Measurements from ENCODE around the gene SNCAIP. TPM values are rescaled to one million over a fixed set of nuclear protein-coding genes. Genes with fewer than 3 reads are reported as not detected.
"Not testable (repeated sequence)": the region's sequence is repeated elsewhere in the genome, so short reads cannot be mapped to it uniquely, and the experiment has no call there.

The SNCAIP gene
- total and polyA plus RNA-seq, 4 donors = 3.6 to 14.7 (median 9.0) TPM

GRCh38 chr5:122341087-122341486, 29.1 kb downstream of the SNCAIP start:
- ATAC-seq (ENCODE audit: low FRiP score) (no peak), DNase-seq (no peak)
- Histone ChIP-seq H3K36me3 (ENCODE audit: control insufficient read depth in 1 of 2, insufficient read depth in 2 of 2, low read length in 1 of 2) (no peaks in the 10 kb centered on the region), H3K27me3 (ENCODE audit: control insufficient read depth in 1 of 2, insufficient read depth in 2 of 2, low read length in 1 of 2) (no peaks in the 10 kb centered on the region), H3K4me3 (ENCODE audit: low read length in 2 of 2) (no peak overlapping the region), H3K9me3 (ENCODE audit: control insufficient read depth, low read length) (no peaks in the 10 kb centered on the region), H3K27ac (ENCODE audit: low read depth in 1 of 2, low read length in 2 of 2) (no peak overlapping the region), H3K4me1 (ENCODE audit: control insufficient read depth in 1 of 2, insufficient read depth in 2 of 2, low read length in 2 of 2) (peaks cover 0 to 5% of the 10 kb centered on the region in 2 donors)
- 78 to 92% methylated on average over 3 of the region's 3 CpGs for WGBS, 2 donors
- intact Hi-C loops (cut with DNase I) = no loop called here

- ATAC-seq (ENCODE audit: low FRiP score) = no peak
- no peaks in the 10 kb centered on the region for H3K9me3 ChIP-seq (ENCODE audit: control insufficient read depth, low read length)
- intact Hi-C loops (cut with DNase I) = no loop called here
- H3K36me3 ChIP-seq (ENCODE audit: control insufficient read depth in 1 of 2, insufficient read depth in 2 of 2, low read length in 1 of 2) = no peaks in the 10 kb centered on the region
- WGBS, 2 donors = 82 to 85% methylated on average over 4 of the region's 4 CpGs
- H3K27ac ChIP-seq (ENCODE audit: low read depth in 1 of 2, low read length in 2 of 2) = no peak overlapping the region
- H3K27me3 ChIP-seq (ENCODE audit: control insufficient read depth in 1 of 2, insufficient read depth in 2 of 2, low read length in 1 of 2) = no peaks in the 10 kb centered on the region
- peaks cover 0 to 5% of the 10 kb centered on the region in 2 donors for H3K4me1 ChIP-seq (ENCODE audit: control insufficient read depth in 1 of 2, insufficient read depth in 2 of 2, low read length in 2 of 2)
- no peak overlapping the region for H3K4me3 ChIP-seq (ENCODE audit: low read length in 2 of 2)
- no peak for DNase-seq
These were observed 30.2 kb downstream of the SNCAIP start for GRCh38 chr5:122342256-122342655.

GRCh38 chr5:122346897-122347581, 35.0 kb downstream of the SNCAIP start:
- Histone ChIP-seq H3K4me3 (ENCODE audit: low read length in 2 of 2) (no peak overlapping the region), H3K36me3 (ENCODE audit: control insufficient read depth in 1 of 2, insufficient read depth in 2 of 2, low read length in 1 of 2) (no peaks in the 10 kb centered on the region), H3K27me3 (ENCODE audit: control insufficient read depth in 1 of 2, insufficient read depth in 2 of 2, low read length in 1 of 2) (no peaks in the 10 kb centered on the region), H3K9me3 (ENCODE audit: control insufficient read depth, low read length) (no peaks in the 10 kb centered on the region), H3K27ac (ENCODE audit: low read depth in 1 of 2, low read length in 2 of 2) (no peak overlapping the region), H3K4me1 (ENCODE audit: control insufficient read depth in 1 of 2, insufficient read depth in 2 of 2, low read length in 2 of 2) (peaks cover 0 to 5% of the 10 kb centered on the region in 2 donors)
- 79 to 83% methylated on average over 3 of the region's 3 CpGs for WGBS, 2 donors
- DNase-seq (no peak), ATAC-seq (ENCODE audit: low FRiP score) (no peak)
- intact Hi-C loops (cut with DNase I) = no loop called here

GRCh38 chr5:122350496-122350895, 38.5 kb downstream of the SNCAIP start:
- peaks cover 0 to under 1% of the 10 kb centered on the region in 2 donors for H3K36me3 ChIP-seq (ENCODE audit: control insufficient read depth in 1 of 2, insufficient read depth in 2 of 2, low read length in 1 of 2)
- DNase-seq (no peak), ATAC-seq (ENCODE audit: low FRiP score) (no peak)
- H3K27ac ChIP-seq (ENCODE audit: low read depth in 1 of 2, low read length in 2 of 2) = no peak overlapping the region
- no peaks in the 10 kb centered on the region for H3K27me3 ChIP-seq (ENCODE audit: control insufficient read depth in 1 of 2, insufficient read depth in 2 of 2, low read length in 1 of 2)
- no peaks in the 10 kb centered on the region for H3K4me1 ChIP-seq (ENCODE audit: control insufficient read depth in 1 of 2, insufficient read depth in 2 of 2, low read length in 2 of 2)
- no peaks in the 10 kb centered on the region for H3K9me3 ChIP-seq (ENCODE audit: control insufficient read depth, low read length)
- intact Hi-C loops (cut with DNase I) = no loop called here
- WGBS, 2 donors = 70 to 86% methylated on average over 3 of the region's 3 CpGs
- no peak overlapping the region for H3K4me3 ChIP-seq (ENCODE audit: low read length in 2 of 2)

GRCh38 chr5:122351416-122352157, 39.5 kb downstream of the SNCAIP start:
- H3K4me1 ChIP-seq (ENCODE audit: control insufficient read depth in 1 of 2, insufficient read depth in 2 of 2, low read length in 2 of 2) = no peaks in the 10 kb centered on the region
- H3K4me3 ChIP-seq (ENCODE audit: low read length in 2 of 2) = no peak overlapping the region
- H3K27me3 ChIP-seq (ENCODE audit: control insufficient read depth in 1 of 2, insufficient read depth in 2 of 2, low read length in 1 of 2) = no peaks in the 10 kb centered on the region
- 88 to 90% methylated on average over 4 of the region's 4 CpGs for WGBS, 2 donors
- no peak for ATAC-seq (ENCODE audit: low FRiP score)
- H3K9me3 ChIP-seq (ENCODE audit: control insufficient read depth, low read length) = no peaks in the 10 kb centered on the region
- H3K27ac ChIP-seq (ENCODE audit: low read depth in 1 of 2, low read length in 2 of 2) = no peak overlapping the region
- intact Hi-C loops (cut with DNase I) = no loop called here
- peaks cover 0 to 3% of the 10 kb centered on the region in 2 donors for H3K36me3 ChIP-seq (ENCODE audit: control insufficient read depth in 1 of 2, insufficient read depth in 2 of 2, low read length in 1 of 2)
- DNase-seq = no peak

- no peak overlapping the region for H3K4me3 ChIP-seq (ENCODE audit: low read length in 2 of 2)
- no peak for DNase-seq
- no peak overlapping the region for H3K27ac ChIP-seq (ENCODE audit: low read depth in 1 of 2, low read length in 2 of 2)
- intact Hi-C loops (cut with DNase I) = no loop called here
- no peaks in the 10 kb centered on the region for H3K27me3 ChIP-seq (ENCODE audit: control insufficient read depth in 1 of 2, insufficient read depth in 2 of 2, low read length in 1 of 2)
- peaks cover 0 to 3% of the 10 kb centered on the region in 2 donors for H3K36me3 ChIP-seq (ENCODE audit: control insufficient read depth in 1 of 2, insufficient read depth in 2 of 2, low read length in 1 of 2)
- no peaks in the 10 kb centered on the region for H3K9me3 ChIP-seq (ENCODE audit: control insufficient read depth, low read length)
- no peaks in the 10 kb centered on the region for H3K4me1 ChIP-seq (ENCODE audit: control insufficient read depth in 1 of 2, insufficient read depth in 2 of 2, low read length in 2 of 2)
- ATAC-seq (ENCODE audit: low FRiP score) = no peak
These were observed 40.3 kb downstream of the SNCAIP start for GRCh38 chr5:122352331-122352730.

- intact Hi-C loops (cut with DNase I); ATAC-seq (ENCODE audit: low FRiP score); H3K9me3 ChIP-seq (ENCODE audit: control insufficient read depth, low read length); H3K27me3 ChIP-seq (ENCODE audit: control insufficient read depth in 1 of 2, insufficient read depth in 2 of 2, low read length in 1 of 2); H3K36me3 ChIP-seq (ENCODE audit: control insufficient read depth in 1 of 2, insufficient read depth in 2 of 2, low read length in 1 of 2); H3K4me3 ChIP-seq (ENCODE audit: low read length in 2 of 2); H3K4me1 ChIP-seq (ENCODE audit: control insufficient read depth in 1 of 2, insufficient read depth in 2 of 2, low read length in 2 of 2); H3K27ac ChIP-seq (ENCODE audit: low read depth in 1 of 2, low read length in 2 of 2); DNase-seq: not testable (repeated sequence)
- 97 to 100% methylated on average over 3 of the region's 3 CpGs for WGBS, 2 donors
These were observed 41.3 kb downstream of the SNCAIP start for GRCh38 chr5:122353361-122353760.

GRCh38 chr5:122354293-122354692, 42.3 kb downstream of the SNCAIP start:
- no peak overlapping the region for H3K27ac ChIP-seq (ENCODE audit: low read depth in 1 of 2, low read length in 2 of 2)
- 32 to 46% methylated on average over 3 of the region's 3 CpGs for WGBS, 2 donors
- intact Hi-C loops (cut with DNase I) = no loop called here
- no peaks in the 10 kb centered on the region for H3K27me3 ChIP-seq (ENCODE audit: control insufficient read depth in 1 of 2, insufficient read depth in 2 of 2, low read length in 1 of 2)
- H3K36me3 ChIP-seq (ENCODE audit: control insufficient read depth in 1 of 2, insufficient read depth in 2 of 2, low read length in 1 of 2) = peaks cover 0 to 3% of the 10 kb centered on the region in 2 donors
- peaks cover 0 to 3% of the 10 kb centered on the region in 2 donors for H3K4me1 ChIP-seq (ENCODE audit: control insufficient read depth in 1 of 2, insufficient read depth in 2 of 2, low read length in 2 of 2)
- no peaks in the 10 kb centered on the region for H3K9me3 ChIP-seq (ENCODE audit: control insufficient read depth, low read length)
- ATAC-seq (ENCODE audit: low FRiP score) = no peak
- no peak overlapping the region for H3K4me3 ChIP-seq (ENCODE audit: low read length in 2 of 2)
- DNase-seq = no peak

GRCh38 chr5:122355324-122355723, 43.3 kb downstream of the SNCAIP start:
- Histone ChIP-seq H3K9me3 (ENCODE audit: control insufficient read depth, low read length) (no peaks in the 10 kb centered on the region), H3K4me3 (ENCODE audit: low read length in 2 of 2) (no peak overlapping the region), H3K4me1 (ENCODE audit: control insufficient read depth in 1 of 2, insufficient read depth in 2 of 2, low read length in 2 of 2) (peaks cover 0 to 3% of the 10 kb centered on the region in 2 donors), H3K27ac (ENCODE audit: low read depth in 1 of 2, low read length in 2 of 2) (no peak overlapping the region), H3K27me3 (ENCODE audit: control insufficient read depth in 1 of 2, insufficient read depth in 2 of 2, low read length in 1 of 2) (no peaks in the 10 kb centered on the region), H3K36me3 (ENCODE audit: control insufficient read depth in 1 of 2, insufficient read depth in 2 of 2, low read length in 1 of 2) (peaks cover 0 to 3% of the 10 kb centered on the region in 2 donors)
- no peak for DNase-seq
- ATAC-seq (ENCODE audit: low FRiP score) = no peak
- intact Hi-C loops (cut with DNase I) = no loop called here
- 94 to 97% methylated on average over 3 of the region's 3 CpGs for WGBS, 2 donors

Data from aorta (tissue), 5 donors.